Stimulated activated effector memory CD8-positive, alpha-beta T cell treated with anti-CD3 and anti-CD28 coated beads, Interleukin-12 subunit alpha, Interleukin-12 subunit beta, amount 100 ng/mL, for 72 hours (primary cell): Measurements from ENCODE around the gene NOXA1.
"Not testable (repeated sequence)": the region's sequence is repeated elsewhere in the genome, so short reads cannot be mapped to it uniquely, and the experiment has no call there.

Experiments used
- ATAC-seq: fragments of 150-1000 bp; cut with Tn5 transposase; 2 replicates; pipeline ENCODE4 v1.10.0; 2021
- DNase-seq, 2 donors: peaks; one replicate each; pipeline ENCODE4 v3.0.0; 2021 to 2022; ENCODE audit warnings: low spot score in 2 of 2
- H3K27ac Mint-ChIP-seq: one replicate; pipeline ENCODE4 v1.8.0; 2022; ENCODE audit warnings: mild to moderate bottlenecking, mixed read lengths
- H3K36me3 Mint-ChIP-seq: one replicate; pipeline ENCODE4 v1.8.0; 2022; ENCODE audit warnings: mild to moderate bottlenecking, mixed read lengths
- H3K4me1 Mint-ChIP-seq: one replicate; pipeline ENCODE4 v1.8.0; 2022; ENCODE audit warnings: mixed read lengths
- H3K4me3 Mint-ChIP-seq: one replicate; pipeline ENCODE4 v1.8.0; 2022; ENCODE audit warnings: mild to moderate bottlenecking, mixed read lengths
- H3K9me3 Mint-ChIP-seq: one replicate; pipeline ENCODE4 v1.8.0; 2022; ENCODE audit warnings: mixed read lengths

Gene NOXA1, protein sequence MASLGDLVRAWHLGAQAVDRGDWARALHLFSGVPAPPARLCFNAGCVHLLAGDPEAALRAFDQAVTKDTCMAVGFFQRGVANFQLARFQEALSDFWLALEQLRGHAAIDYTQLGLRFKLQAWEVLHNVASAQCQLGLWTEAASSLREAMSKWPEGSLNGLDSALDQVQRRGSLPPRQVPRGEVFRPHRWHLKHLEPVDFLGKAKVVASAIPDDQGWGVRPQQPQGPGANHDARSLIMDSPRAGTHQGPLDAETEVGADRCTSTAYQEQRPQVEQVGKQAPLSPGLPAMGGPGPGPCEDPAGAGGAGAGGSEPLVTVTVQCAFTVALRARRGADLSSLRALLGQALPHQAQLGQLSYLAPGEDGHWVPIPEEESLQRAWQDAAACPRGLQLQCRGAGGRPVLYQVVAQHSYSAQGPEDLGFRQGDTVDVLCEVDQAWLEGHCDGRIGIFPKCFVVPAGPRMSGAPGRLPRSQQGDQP

DNA sequence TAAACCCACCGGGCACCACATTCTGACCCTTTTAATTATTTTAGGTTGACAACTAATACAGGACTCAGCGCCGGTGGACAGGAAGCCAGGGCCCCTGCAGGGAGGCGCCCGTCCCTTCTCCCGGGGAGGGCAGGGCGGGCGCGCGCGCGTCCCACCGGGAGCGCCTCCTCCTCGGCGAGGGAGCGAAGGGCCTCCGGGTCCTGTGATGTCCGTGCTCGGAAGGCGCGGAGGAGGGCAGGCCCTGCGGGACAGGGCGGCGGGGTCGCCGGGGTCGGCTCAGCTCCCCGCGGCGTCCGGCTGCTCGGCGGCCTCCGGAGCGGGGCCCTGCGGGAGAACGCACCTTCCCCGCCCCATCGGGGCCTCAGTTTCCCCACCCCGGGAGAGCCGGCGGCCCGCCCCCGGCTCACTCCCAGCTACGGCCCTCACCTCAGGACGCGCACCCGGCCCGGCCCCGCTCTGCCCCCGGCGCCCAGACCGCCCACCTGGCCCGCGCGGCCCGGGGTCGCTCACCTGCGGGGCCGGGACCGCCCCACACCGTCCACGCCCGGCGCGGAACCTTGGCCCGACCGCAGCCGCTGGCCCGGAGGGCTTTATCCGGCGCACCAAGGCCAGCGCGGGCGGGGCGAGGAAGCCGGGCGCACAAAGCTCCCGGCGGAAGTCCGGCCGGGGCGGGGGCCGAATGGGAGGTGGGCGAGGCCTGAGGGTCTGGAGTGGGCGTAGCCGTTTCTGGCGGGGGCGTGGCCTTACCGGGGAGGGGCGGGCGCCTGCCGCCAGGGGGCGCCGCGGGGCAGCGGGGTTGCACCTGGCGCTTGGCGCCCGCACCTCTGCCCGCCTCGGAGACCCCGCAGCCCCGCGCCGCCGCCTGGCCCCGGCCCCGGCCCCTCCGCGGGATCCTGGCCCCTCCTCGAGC, at the start of gene NOXA1, which contains the start of gene EXD3:
TSS of gene NOXA1 (plus strand) at position 790 of the 910 bp plus-strand sequence. CDS start 137 bp downstream, outside the sequence.
TSS of gene EXD3 (minus strand) at position 559 of the 910 bp plus-strand sequence. CDS start 27,805 bp downstream, outside the sequence.
- DNase-seq (peak; percentile 96 to 98), ATAC-seq (peak; percentile 92)
- Mint-ChIP-seq H3K36me3 (no peaks in the 10 kb centered on the region), H3K4me3 (peak within 1 kb of the TSS; percentile 75), H3K4me1 (peaks cover 12% of the 10 kb centered on the region), H3K9me3 (no peaks in the 10 kb centered on the region), H3K27ac (peak within 1 kb of the TSS; percentile 50)

DNA sequence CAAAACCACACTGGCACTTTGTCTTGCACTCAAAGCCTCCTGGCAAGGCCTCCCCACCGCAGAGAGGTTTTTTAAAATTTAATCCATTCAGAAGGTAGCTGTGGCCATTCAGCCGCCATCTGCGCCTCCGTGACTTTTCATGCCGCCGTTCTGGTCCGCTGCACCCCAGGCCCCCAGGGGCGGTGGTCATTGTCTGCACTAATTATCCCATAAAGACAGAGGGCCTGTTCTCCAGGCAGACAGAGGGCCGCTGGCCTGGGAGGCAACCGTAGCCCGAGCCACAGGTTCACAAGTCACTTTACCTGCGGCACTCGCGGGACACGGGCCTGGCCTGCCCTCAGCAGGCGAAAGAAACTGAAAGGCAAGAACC, 49.6 kb upstream of the NOXA1 start:
- ATAC-seq (no peak), DNase-seq (no peak)
- H3K9me3 Mint-ChIP-seq: no peaks in the 10 kb centered on the region
- peaks cover 3% of the 10 kb centered on the region for H3K36me3 Mint-ChIP-seq
- H3K4me1 Mint-ChIP-seq: no peaks in the 10 kb centered on the region
- no peak overlapping the region for H3K4me3 Mint-ChIP-seq
- no peak overlapping the region for H3K27ac Mint-ChIP-seq

DNA sequence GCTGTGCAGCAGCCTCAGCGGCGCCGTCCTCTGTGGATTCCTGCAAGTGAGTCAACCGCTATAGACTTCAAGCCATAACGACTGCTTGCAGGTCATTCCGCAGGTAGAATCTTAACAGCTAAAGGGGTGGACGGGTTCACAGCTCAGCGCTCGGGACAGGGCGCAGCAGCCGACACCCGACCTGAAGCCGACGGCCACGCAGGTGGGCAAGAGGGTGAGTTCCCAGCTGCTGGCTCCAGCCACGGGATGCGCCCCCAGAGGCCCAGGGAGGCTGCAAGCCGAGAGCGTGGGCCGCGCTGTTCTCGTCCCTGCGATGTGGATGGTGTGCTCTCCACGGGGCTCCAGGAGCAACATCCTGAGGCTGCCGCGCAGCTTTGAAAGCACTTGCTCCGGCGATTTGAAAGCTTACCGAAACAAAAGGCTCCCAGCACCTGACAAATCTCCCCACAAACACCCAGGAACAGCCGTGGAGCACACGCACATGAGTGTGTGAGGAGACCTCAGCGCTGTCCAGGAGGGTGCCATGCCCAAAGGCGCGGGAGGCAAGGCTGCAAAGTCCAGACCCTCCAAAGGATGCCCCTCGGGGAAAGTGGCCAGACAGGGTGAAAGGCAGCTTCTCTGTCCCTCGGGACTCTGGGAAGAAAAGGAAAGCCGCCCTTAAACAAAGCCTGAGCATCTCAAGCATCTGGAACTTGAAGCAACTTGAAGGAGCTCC, 48.9 kb upstream of the NOXA1 start:
- DNase-seq: no peak
- no peak overlapping the region for H3K27ac Mint-ChIP-seq
- H3K9me3 Mint-ChIP-seq: no peaks in the 10 kb centered on the region
- H3K36me3 Mint-ChIP-seq: peaks cover 6% of the 10 kb centered on the region
- ATAC-seq: no peak
- H3K4me1 Mint-ChIP-seq: no peaks in the 10 kb centered on the region
- H3K4me3 Mint-ChIP-seq: no peak overlapping the region

DNA sequence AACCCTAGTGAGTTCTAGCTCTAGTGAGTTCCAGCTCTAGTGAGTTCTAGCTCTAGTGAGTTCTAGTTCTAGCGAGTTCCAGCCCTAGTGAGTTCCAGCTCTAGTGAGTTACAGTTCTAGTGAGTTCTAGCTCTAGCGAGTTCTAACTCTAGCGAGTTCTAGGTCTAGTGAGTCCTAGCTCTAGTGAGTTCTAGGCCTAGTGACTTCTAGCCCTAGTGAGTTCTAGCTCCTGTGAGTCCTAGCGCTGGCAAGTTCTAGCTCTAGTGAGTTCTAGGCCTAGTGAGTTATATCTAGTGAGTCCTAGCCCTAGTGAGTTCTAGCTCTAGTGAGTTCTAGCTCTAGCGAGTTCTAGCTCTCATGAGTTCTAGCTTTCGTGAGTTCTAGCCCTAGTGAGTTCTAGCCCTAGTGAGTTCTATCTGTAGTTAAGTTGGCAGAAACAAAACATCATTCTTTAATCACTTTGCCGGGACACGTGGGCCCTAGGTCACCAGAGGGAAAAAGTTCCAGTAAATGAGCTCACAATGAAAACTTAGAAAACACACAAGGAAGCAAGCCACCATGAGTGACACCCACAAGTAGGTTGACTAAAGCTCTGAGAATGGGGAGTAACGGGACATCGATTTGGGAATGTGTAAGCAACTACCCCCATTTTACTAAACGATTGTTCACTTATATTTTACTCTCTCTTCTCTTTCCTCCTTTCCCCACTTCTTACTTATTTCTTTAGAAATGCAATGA, 47.7 kb upstream of the NOXA1 start:
- DNase-seq: no peak
- ATAC-seq: no peak
- no peak overlapping the region for H3K4me3 Mint-ChIP-seq
- H3K27ac Mint-ChIP-seq: no peak overlapping the region
- peaks cover 6% of the 10 kb centered on the region for H3K36me3 Mint-ChIP-seq
- no peaks in the 10 kb centered on the region for H3K4me1 Mint-ChIP-seq
- no peaks in the 10 kb centered on the region for H3K9me3 Mint-ChIP-seq

DNA sequence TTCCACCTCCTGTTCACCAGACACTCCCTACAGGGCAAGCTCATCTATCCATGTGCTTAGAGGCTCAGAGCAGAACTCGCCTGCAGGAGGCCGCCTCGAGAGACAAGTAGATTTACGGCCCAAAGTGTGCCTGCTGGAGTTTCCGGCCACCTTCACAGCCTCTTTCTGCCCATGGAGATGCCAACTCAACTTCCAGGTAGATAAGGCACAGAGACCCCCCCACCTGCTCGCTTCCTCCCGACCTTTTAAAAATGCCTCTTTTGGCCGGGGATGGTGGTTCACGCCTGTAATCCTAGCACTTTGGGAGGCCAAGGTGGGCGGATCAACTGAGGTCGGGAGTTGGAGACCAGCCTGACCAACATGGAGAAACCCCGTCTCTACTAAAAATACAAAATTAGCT, 46.8 kb upstream of the NOXA1 start:
- H3K36me3 Mint-ChIP-seq: peaks cover 6% of the 10 kb centered on the region
- no peak overlapping the region for H3K27ac Mint-ChIP-seq
- no peaks in the 10 kb centered on the region for H3K9me3 Mint-ChIP-seq
- DNase-seq: no peak
- ATAC-seq: no peak
- H3K4me1 Mint-ChIP-seq: no peaks in the 10 kb centered on the region
- H3K4me3 Mint-ChIP-seq: no peak overlapping the region

DNA sequence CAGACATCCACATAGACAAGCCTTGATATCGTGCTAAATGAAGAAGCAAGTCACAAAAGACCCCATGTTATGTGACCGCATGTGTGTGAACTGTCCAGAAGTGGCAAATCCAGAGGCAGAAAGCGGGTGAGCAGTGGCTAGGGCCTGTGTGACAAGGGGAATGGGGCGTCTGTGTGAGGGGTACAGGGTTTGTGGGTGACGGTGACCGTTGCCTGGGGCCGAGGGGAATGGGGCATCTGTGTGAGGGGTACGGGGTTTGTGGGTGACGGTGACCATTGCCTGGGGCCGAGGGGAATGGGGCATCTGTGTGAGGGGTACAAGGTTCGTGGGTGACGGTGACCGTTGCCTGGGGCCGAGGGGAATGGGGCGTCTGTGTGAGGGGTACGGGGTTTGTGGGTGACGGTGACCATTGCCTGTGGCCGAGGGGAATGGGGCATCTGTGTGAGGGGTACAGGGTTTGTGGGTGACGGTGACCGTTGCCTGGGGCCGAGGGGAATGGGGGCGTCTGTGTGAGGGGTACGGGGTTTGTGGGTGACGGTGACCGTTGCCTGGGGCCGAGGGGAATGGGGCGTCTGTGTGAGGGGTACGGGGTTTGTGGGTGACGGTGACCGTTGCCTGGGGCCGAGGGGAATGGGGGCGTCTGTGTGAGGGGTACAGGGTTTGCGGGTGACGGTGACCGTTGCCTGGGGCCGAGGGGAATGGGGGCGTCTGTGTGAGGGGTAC, 44.3 kb upstream of the NOXA1 start:
- not testable (repeated sequence) for H3K9me3 Mint-ChIP-seq, DNase-seq, H3K36me3 Mint-ChIP-seq, H3K4me3 Mint-ChIP-seq, H3K4me1 Mint-ChIP-seq, ATAC-seq
- peak overlapping the region; percentile 45 for H3K27ac Mint-ChIP-seq

DNA sequence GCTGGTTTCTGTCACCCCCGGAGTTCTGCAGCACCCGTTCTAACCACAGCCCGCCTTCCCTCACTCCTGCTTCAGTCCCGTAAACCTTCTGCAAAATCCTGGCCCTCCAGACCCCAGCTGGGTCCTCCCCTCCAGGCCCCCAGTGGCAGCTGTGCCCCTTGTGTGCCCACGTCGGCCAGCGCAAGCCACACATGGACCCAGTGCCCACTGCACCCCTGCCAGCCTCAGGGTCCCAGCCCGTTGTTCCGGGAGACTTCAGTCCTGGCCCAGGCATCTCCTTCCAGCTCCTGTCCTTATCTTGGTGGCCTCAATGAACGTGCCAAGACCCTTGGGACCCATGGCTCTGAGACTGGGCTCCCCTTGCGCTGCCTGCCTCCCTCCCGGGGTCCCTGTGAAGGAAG, 43.4 kb upstream of the NOXA1 start:
- DNase-seq (no peak), ATAC-seq (no peak)
- H3K4me1 Mint-ChIP-seq: no peaks in the 10 kb centered on the region

DNA sequence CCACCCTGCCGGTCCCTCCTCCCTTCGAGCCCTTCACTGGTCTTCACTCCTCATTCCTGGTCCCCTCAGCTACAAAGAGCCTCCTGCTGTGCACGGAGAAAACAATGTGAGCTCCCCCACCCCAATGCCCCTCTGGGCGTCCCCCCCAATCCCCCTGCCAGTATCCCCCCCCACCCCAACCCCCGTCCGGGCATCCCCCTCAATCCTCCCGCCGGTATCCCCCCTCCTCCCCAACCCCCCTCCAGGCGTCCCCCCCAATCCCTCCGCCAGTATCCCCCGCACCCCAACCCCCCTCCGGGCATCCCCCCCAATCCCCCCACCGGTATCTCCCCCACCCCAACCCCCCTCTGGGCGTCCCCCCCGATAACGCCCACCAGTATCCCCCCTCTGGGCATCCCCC, 43.0 kb upstream of the NOXA1 start:
- DNase-seq: no peak
- no peak for ATAC-seq
- Mint-ChIP-seq H3K36me3 (peaks cover 6% of the 10 kb centered on the region), H3K9me3 (no peaks in the 10 kb centered on the region), H3K27ac (no peak overlapping the region), H3K4me3 (no peak overlapping the region), H3K4me1 (no peaks in the 10 kb centered on the region)

More for the DNA sequence above, 43.4 kb upstream of the NOXA1 start:
- no peaks in the 10 kb centered on the region for H3K9me3 Mint-ChIP-seq
- no peak overlapping the region for H3K27ac Mint-ChIP-seq
- H3K36me3 Mint-ChIP-seq: peaks cover 6% of the 10 kb centered on the region
- no peak overlapping the region for H3K4me3 Mint-ChIP-seq

DNA sequence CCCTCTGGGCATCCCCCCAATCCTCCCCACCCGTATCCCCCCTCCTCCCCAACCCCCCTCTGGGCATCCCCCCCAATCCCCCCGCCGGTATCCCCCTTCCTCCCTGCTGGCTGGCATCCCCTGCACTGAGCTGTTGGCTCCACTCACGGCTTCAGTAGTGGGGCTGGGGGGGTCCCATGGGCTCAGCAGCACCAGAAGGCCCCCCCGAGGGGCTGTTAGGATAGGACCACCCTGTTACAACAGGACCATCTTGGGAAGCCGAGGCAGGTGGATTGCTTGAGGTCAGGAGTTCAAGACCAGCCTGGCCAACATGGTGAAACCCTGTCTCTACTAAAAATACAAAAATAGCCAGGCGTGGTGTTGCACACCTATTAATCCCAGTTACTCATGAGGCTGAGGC, 42.6 kb upstream of the NOXA1 start:
- DNase-seq (no peak), ATAC-seq (no peak)
- Mint-ChIP-seq H3K4me1 (no peaks in the 10 kb centered on the region), H3K4me3 (no peak overlapping the region), H3K9me3 (no peaks in the 10 kb centered on the region), H3K36me3 (peaks cover 6% of the 10 kb centered on the region), H3K27ac (no peak overlapping the region)

DNA sequence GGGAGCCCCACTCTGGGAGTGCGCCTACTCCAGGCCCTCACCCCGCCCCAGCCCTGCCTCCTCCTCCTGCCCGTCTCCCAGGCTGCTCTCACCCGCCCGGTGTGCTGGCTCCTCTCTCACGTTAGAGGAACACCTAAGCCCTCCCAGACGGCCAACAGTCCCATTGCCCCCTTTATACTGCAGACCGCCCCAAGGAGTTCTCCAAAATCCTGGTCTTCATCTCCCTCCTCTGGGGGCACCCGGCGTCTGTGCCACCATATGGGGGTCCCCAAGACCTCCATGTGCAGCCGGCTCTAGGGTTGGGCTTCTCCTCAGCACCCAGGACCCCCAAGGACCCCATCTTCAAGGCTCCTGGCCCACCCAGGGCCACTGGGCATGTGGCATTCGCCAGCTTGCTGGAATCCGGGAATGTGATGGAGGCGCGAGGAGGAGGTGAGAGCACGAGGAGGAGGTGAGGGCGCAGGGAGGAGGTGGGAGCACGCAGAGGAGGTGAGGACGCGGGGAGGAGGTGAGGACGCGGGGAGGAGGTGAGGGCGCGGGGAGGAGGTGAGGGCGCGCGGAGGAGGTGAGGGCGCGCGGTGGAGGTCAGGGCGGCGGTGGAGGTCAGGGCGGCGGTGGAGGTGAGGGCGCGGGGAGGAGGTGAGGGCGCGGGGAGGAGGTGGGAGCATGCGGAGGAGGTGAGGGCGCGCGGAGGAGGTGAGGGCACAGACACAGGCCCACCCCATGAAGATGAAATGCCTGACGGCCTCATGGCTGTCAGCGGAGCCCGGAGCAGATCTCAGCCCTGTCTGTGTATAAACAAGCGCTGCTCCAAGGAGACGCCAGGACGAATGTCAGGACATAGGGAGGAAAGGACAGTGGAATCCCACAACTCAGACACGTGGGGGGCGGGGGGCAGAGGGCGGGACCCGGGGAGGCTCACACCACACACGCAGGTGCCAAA, 41.4 kb upstream of the NOXA1 start:
- no peak overlapping the region for H3K27ac Mint-ChIP-seq
- ATAC-seq (no peak), DNase-seq (no peak)
- no peak overlapping the region for H3K4me3 Mint-ChIP-seq
- no peaks in the 10 kb centered on the region for H3K4me1 Mint-ChIP-seq
- H3K9me3 Mint-ChIP-seq: no peaks in the 10 kb centered on the region
- H3K36me3 Mint-ChIP-seq: peaks cover 6% of the 10 kb centered on the region

DNA sequence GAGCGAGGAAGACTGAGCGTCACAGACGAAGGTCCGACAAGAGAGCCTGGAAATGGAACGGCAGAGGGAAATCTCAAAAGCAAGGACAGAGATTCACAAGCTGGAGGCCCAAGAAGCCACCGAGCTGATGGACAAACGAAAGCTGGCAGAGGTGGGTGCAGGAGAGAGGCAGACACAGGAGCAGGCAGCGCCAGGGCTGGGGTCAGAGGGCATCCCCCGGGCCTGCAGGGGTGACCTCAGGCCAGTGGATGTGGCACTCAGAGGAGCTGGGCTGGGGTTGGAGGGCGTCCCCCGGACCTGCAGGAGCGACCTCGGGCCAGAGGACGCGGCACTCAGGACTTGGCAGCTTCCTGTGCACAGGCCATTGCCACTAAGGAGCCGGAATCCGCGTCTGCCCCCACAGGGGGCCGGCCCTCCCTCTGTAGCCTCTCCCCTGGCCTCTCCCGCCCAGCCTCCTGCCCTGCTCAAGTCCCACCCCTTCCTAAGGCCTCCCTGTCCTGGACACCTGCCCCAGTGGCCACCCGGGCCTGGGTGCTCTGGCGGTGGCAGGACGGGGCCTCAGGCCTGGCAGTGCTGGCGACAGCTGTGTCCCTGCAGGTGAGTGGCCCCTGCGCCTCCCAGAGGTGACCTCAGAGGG, 40.6 kb upstream of the NOXA1 start:
- DNase-seq (no peak), ATAC-seq (no peak)

DNA sequence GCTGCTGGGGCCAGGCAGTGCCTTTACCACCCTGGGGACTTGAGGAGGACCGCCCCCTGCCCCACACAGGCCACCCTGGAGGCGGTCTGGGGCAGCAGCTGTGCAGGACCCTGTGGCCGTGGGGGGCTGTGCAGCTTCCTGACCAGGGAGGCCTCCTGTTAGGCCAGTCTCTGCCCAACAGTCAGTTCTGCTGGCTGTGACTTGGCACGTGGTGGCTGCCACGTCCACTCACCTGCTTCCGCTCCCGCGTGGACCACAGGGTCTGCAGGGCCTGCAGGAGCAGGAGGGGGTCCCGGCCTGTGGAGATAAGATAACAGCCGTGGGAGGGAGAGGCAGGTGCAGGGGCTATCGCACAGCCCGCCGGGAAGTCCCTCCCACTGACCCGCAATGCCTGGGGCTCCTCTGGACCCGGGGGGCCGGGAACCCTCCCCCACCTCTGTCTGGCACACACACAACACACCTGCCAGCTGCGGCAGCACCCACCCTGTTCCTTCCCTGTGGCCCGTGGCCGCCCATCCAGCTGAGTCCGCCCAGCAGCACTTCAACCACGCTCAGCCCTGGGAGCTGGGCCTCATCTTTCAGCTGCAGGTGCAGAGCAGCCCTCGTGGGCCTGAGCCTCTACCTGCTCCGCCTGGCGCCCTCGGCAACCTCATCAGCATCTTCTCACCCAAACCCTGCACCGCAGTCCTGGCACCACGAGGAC, 40.0 kb upstream of the NOXA1 start:
- DNase-seq: no peak

More for the DNA sequence above, 40.6 kb upstream of the NOXA1 start:
- no peaks in the 10 kb centered on the region for H3K9me3 Mint-ChIP-seq
- H3K27ac Mint-ChIP-seq: no peak overlapping the region
- H3K4me1 Mint-ChIP-seq: peaks cover 6% of the 10 kb centered on the region
- H3K36me3 Mint-ChIP-seq: peaks cover 6% of the 10 kb centered on the region
- no peak overlapping the region for H3K4me3 Mint-ChIP-seq

More for the DNA sequence above, 40.0 kb upstream of the NOXA1 start:
- Mint-ChIP-seq H3K27ac (no peak overlapping the region), H3K4me1 (peaks cover 10% of the 10 kb centered on the region), H3K36me3 (peaks cover 6% of the 10 kb centered on the region), H3K4me3 (no peak overlapping the region), H3K9me3 (no peaks in the 10 kb centered on the region)
- no peak for ATAC-seq
